Effector CD4-positive, alpha-beta T cell (primary cell): ENCODE data around the gene PDE9A.
"Not testable (repeated sequence)": the region's sequence is repeated elsewhere in the genome, so short reads cannot be mapped to it uniquely, and the experiment has no call there.

Experiments
- DNase-seq: peaks from one replicate; pipeline ENCODE4 v3.0.0-alpha.2; 2020

Gene PDE9A

DNA sequence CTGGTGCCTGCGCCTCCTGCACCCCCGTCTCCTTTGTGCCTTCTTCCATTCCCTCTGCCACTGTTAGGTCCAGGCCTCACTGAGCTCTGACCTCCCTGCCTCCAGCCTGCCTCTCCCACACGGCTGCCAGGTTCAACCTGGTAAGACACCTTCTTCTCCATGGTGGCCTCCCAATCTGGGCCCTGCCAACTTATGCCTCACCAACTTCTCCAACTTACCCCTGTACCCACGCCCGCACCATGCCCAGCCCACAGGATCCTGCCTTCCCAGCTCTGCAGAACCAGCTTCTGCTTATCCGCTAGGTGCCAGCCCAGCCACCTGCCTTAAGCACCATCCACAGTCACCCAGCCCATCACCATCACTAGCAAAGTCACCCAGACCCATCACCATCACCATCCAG lies 37.2 kb downstream of the PDE9A start:
- DNase-seq: no peak

DNA sequence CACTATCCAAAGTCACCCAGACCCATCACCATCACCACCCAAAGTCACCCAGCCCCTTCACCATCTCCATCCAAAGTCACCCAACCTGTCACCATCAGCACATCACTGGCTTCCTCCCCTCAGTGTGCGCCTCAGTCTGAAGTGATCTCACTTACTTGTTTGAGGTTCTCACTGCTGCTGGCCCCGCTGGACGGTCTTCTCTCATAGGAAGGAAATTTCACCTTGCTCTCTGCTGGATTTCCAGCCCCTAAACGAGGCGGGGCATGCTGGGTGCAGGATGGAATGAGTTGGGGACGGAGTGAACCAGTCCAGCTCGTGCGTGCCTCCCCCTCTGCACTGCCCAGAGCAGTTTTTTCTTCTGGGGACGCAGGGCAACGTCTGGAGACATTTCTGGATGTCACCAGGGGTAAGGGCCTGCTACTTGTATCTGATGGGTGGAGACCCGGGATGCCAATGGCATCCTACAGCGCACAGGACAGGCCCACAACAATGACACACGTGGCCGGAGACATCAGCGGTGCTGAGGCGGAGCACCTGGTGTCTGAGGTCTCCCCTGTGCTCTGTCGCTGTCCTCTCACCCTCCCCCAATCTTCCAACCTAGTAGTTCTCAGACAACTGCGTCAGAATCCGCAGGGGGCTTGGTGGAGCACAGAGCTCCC lies 38.6 kb downstream of the PDE9A start:
- no peak for DNase-seq

DNA sequence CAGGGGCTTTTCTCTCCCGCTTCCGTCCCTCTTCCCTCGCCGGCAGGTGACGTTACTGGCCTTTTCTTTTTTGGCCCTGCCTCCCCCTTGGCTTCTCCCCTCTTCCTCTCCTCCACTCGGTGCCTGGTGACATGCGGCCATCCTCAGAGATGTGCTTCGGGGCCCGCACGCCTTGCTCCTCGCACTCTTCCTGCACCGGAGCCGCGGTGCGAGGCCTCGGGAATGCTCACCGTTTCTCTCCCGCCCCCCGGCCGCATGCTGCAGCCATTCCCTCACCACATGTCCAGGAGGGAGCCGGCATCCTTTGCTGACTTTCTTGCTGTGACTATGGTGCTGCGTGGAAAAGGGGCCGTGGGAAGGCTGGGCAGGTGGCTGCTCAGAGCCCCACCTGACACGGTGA lies 39.3 kb downstream of the PDE9A start:
- no peak for DNase-seq

DNA sequence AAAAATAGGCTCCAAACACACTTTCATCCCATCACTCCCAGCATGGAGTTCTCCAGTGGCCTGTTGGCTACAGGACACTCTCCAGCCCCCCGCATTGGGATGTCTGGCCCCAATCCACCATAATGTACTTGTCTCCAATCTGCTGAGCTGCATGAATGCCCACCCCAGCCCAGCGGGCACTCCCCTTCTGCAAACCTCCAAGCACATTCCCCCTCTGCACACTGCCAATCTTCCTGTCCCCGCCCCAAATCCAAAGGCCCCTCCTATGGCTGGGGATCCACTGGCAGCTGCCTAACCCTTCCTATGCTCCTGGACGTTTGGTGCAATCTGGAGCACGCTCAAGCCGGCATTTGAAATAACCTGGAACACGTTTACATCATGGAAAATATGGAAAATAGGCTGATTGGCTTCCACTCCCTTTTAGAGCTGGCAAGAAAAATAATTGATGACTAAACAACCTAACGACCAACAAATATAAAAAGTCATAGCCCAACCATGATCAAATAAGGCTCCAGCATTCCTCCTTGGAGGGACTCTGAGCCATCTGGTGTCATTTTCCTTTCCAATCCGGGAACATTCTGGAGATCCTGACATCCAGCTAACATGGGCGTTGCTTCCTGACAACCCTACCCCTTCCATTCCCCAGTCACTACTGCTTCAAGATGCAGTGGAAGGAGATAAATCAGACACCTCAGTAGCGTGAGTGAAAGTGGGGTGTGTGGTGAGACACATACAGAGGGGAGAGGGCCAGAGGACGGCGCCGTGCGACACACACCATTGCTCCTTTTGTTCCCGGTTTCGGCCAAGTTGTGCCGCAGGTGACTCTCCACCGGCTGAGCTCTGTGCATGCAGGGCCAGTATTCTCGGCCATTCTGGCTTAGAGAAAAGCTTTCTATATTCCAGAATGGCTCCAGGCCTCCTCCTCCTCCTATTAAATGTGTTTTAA lies 41.6 kb downstream of the PDE9A start:
- DNase-seq: no peak

DNA sequence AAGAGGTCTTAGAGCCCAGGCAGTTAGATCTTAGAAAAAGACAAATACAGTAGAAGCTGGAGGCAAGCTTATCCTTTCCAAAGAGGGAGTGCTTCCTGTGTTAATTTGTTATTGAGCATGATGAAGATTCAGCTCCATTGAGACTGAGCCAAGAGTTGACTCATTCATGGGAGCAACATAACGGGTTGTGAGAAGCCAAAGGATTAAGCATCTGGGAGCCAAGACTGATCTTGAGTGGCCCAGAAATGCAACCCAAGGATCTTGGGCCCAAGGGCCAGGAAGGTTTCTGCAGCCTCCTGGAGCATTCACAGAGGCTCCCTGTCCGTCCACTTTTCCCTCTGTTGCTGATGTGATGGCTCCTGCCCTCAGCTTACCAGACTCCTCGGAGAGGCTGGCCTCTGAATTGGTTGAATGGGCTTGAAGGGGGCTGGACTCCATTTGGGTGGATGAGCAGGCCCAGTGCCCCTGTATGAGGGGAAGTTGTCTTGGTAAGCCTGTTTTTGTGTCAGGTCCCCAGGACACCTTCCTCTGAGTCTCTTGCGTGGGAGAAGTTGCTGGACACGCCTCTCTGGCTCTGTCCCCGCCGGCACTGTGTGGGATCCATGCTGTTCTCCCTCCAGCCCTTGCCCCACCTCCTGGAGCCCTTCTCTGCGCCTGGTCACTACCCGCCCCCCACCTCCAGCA lies 42.4 kb downstream of the PDE9A start:
- DNase-seq: no peak

DNA sequence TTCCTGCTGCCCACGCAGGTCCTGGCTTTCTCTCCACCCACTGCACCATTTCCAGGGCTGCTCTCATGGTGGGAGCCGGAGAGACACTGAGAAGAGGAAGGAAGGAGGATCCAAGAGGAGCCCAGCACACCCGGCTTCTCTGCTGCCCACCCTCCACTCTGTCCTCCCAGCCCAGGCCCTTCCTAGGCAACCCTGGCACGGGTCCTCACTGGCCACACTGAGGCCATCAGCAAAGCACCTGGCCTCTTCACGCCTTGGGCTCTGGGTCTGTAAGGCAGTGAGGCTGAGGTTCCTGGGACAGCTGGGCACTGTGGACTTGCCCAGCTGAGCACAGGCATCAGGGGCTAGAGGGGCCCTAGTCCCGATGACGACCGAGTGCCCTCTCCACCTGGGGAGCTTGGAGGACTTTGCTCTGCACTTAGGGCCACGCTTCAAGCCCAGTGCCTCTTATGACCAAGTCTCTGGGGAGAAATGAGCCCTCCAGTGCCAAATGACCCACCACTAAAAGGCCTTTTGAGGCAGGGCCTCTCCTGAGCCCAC lies 43.1 kb downstream of the PDE9A start:
- DNase-seq: no peak

DNA sequence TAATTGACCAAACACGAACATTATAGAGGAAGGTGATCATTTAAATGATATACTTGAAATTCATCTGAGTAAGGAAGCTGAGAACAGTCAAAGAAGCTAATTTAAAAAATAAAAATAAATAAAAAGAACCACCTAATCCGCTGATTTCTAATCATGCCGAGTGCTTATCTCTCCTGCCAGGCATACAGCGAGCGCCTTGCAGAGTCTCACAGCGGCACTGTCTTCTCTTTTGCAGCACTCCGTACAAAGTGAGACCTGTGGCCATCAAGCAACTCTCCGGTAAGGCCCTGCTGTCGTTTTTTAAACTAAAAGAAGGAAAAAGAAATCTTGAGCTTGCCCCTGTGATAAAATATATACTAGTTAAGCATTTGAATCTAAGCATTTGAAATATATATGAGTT lies 45.3 kb downstream of the PDE9A start:
- DNase-seq: no peak

DNA sequence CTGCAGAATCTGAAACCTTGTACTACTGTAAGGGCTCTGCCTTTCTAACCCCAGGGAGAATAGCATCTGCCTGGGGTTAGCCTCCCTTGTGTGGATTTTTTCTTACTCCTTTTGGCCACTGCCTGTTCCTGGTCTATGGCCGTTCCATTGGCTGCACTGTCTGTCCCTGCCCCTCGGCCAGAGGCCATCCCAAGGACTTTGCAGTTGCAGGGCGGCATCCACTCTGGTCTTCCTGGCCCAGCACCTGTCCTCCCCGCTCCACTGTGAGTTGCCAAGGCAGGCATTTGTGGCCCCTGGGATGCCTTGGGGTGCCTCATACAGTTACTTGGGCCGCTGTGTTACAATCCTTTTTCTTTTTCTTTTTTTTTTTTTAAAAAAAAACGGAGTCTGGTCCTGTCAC lies 45.8 kb downstream of the PDE9A start:
- no peak for DNase-seq

DNA sequence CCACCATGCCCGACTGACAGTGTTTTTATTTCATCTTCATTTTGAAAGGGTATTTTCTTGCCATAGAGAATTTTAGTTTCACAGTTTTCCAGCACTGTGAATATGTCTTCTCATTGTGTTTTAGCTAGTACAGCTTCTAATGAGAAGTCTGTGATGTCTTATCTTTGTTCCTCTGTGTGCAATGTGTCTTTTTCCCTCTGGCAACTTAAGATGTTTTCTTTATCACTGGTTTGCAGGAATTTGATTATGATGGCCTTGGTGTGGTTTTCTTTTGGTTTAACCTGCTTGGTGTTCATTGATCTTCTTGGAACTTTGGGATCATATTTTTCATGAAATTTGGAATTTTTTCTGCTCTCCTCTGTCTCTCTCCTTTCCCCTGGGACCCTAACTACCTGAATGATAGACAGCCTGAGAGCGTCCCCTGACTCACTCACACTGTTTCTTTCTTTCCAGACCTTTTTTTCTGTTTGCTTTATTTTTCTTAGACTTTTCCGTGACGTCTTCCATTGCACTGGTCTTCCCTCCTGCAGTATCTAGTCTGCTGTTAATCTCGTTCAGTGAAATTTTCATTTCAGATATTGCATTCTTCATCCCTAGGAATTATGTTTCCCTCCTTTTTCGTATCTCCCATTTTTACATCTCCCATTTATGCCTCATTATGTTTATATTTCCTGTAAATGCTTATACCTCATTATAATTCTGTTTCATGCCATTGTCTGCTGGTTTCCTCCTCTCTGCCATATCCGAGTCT lies 48.5 kb downstream of the PDE9A start:
- DNase-seq: no peak

DNA sequence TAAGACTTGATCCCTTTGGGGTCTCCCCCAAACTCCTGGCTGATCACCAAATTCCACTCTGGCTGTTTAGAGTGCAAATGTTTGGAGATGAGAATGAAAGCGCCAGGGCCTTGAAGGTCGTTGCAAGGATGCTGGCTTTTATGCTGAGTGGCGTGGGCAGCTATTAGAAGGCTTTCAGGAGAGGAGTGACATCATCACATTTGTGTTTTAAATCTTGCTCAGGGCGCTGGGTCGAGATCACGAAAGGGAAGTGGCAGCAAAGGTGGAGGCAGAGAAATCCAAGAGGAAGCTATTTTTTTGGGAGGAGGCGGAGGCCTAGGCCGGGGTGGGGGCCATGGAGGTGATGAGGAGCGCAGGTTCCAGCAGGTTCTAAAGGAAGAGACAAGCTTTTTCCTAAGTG lies 49.3 kb downstream of the PDE9A start:
- DNase-seq: no peak

DNA sequence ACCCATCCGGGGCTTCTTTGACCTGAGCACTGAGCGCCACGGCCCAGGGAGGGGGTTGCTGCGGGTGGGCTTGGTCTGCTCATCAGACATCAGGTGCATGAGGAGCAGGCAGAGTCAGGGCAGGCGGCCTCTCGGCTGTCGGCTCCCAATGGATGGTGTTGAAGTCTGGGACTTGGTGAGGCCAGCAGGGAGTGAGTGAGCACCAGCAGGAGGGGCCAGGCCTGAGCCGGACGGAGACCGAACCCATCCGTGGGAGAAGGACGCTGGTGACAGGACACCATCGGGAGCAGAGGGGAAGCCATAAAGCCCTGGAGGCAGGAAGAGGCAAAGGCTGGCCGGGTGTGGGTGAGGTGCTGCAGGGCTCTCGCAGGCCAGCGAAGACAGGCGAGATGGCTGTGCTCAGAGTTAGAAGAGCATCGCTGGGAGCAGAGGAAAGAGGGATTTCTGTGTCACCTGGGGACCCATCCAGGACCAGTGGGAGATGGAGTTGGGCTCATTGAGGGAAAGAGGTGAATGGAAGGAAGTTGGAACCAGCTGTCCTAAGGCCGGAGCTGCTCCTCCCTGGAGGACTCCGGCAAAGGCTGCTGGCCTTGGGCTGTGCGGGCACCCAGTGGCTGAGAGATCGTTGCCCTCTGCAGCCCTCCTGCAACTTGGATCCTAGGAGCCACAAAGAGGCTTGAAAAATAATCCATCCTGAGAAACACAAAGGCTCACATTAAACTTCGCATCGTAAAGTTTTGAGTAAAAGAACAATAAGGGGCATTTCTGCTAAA lies 49.9 kb downstream of the PDE9A start:
- DNase-seq: no peak

DNA sequence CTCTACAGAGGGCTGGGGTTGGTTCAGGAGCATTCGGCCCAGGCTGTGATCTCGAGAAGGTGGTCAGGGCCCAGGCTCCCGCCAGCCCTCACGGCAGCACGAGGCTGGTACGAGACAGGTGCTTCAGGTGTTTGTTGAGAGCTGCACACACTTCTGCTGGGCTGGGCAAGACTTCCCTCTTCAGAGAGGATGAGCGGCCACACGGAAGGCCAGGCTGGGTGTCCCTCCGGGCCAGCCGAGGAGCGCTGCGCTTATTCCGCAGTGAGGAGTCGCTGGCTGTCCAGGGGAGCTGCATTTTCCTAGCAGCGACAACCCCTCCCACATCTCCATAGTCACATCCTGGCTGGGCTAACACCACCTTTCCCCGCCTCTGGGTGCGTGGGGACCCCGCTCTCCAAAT lies 50.5 kb downstream of the PDE9A start:
- DNase-seq: no peak

DNA sequence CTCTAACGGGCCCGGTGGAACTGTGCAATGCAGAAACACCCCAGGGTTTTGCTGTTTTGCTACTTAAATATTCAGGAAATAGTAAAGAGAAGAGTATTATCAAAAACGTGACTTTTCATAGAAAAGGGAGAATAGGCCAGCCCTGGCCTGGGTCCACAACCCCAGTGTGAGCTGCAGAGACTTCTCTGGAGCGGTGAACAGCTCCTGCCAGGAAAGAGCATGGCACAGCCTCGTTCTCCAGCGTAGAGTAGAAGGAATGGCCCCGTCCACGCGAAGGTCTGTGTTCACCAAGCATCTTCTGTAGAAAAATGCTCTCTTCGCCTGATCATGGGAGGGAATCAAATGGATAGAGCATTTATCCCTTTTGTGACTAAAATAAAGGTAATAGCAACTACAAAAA lies 51.4 kb downstream of the PDE9A start:
- no peak for DNase-seq

DNA sequence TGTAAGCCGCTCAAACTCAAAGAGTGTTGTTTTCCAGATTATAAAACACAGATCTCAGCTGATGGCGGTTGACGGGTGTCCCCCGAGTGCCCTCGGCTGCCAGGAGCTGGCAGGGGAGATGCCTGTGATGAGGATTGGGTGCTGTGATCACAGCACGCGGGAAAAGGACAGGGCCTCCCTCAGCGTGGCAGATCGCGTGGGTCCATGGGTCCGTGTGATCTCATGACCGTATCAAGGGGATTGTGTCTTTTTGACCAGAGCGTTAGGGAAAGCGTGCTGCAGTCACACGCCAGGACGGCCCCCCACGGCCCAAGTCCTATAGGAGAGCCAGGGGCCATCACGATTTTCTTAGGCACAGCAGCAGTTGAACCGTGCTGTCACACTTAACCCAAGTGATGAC lies 51.9 kb downstream of the PDE9A start:
- DNase-seq: no peak

DNA sequence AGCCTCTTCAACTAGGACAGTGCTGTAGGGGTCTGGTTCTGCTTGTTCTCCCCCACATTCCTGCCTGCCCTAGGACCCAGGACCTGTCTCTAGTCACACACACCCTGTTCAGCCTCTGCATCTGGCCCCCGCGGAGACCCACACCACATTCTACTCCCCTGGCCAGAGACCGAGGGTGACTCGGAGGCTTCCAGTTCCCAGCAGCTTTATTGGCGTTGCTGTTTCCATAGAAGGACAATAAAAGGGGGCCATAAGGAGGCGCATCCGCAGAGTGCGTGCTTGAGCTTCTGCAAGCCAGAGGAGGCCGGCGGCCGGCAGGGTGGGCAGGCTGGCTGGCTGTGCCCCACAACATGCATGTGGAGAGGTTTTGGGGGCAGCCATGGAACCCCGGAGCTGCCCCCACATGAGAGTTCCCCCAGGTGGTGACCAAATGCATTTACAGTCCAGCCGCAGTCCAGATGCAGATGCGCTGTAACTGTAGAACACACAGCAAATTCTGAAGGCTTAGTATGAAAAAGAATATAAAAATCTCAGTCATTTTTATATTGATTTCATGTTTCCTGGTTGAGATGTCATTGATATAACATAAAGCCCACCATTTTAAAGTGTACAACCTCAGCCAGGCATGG lies 52.4 kb downstream of the PDE9A start:
- no peak for DNase-seq

DNA sequence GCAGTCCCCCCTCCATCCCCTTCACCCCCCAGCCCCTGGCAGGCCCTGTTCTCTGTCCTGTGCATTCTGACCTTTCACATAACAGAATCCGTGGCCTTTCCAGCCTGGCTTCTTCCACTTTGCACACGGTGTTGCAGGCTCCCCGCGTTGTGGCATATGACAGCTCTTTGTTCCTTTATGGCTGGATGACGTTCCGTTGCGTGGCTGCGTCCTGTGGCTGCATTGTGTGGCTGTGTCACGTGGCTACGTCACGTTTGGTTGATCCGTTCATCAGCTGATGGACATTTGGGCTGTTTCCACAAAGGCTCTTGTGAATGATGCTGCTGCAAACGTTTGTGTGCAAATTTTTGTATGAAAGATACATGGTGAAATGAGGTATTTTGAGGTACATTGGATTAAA lies 53.3 kb downstream of the PDE9A start:
- no peak for DNase-seq

DNA sequence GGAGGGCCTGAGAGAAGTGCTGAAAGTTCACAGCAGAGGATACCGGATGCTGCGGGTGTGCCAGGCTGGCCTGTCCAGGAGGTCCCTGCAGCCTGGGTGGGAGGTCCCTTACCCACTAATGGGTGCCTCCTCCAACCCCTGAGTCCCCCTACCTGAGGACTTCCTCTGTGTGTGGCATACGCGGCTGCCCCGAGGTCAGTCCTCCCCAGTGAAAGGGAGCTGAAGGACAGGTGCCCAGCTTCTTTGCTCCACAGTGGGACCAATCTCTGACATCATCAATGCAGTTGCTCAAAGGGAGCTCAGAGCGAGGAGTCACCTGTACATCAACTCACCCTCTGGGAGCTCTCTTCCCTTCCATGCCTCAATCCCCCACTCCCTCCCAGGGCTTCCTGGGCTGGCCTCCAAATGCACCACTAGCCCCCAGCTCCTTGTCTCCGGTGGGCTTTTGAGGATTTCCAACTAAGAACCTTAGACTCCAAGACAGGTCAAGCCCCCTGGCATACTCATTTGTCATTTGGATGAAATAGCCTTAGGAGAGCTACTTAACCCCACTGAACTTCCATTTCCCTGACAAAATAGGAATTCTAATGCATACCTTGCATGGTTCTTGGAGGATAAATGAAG lies 53.9 kb downstream of the PDE9A start:
- no peak for DNase-seq

DNA sequence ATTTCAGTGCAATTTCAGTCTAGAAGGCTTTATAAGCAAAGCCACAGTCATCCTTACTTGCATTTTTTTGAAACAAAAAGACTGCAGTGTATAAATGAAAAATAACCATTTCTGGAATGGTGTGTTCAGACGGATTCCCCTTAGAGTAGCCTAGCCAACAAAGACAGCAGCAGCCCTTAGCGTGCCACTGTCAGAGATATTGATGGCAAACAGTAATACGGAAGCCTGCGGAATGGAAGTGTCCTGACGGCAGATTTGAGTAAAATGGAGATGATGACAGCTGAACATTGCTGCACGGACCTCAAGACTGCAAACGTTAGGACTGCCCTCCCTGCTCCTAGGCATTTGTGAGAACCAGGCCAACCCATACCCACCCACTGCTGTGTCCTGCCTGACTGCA lies 54.7 kb downstream of the PDE9A start:
- no peak for DNase-seq

DNA sequence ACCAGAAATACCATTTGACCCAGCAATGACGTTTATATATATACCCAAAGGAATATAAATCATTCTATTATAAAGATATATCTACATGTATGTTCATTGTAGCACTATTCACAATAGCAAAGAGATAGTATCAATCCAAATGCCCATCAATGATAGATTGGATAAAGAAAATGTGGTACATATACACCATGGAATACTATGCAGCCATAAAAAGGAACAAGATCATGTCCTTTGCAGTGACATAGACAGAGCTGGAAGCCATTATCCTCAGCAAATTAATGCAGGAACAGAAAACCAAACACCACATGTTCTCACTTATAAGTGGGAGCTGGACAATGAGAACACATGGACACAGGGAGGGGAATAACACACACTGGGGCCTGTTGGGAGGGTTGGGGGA lies 55.5 kb downstream of the PDE9A start:
- DNase-seq: not testable (repeated sequence)

DNA sequence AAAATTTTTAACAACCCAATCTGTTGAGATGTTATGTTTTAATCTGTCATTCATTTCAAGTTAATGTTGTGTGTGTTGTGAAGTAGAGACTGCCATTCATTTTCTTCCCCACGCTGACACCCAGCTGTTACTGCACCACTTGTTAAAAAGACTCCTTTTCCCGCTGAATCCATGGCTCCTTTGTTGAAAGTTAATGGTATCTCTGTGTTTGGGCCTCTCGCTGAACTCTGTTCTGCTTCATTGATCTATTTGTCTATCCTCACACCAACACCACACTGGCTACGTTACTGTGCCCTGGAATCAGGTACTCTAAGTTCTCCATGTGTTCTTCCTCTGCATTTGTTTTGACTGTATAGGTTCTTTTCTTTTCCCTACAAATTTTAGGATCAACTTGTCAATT lies 58.2 kb downstream of the PDE9A start:
- DNase-seq: no peak

DNA sequence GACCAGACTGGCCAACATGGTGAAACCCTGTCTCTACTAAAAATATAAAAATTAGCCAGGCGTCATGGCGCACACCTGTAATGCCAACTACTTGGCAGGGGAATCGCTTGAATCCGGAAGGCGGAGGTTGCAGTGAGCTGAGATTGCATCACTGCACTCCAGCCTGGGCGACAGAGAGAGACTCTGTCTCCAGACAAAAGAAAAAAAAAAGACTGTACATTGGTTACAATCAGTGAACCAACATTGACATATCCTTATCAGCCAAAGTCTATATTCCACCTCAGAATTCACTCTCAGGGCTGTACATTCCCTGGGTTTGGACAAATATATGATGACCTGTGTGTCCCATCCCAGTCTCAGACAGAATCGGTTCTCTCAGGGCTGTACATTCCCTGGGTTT lies 62.0 kb downstream of the PDE9A start:
- not testable (repeated sequence) for DNase-seq
